Activated naive CD4-positive, alpha-beta T cell treated with anti-CD3 and anti-CD28 coated beads, Interleukin-2, amount 10 ng/mL, durations not matched to agents 7 days and 5 days (primary cell): ENCODE data around the gene GDAP2.

Experiments used
- CTCF ChIA-PET: fragments of 350-600 bp; sonication (Branson Sonifier 250); formaldehyde crosslinking; loops from one replicate; lab custom pipeline; 2021; ENCODE audit warnings: antibody characterized with exemption; lab: Charles Lee
- DNase-seq: peaks from one replicate; pipeline ENCODE4 v3.0.0-alpha.2; 2020
- H3K27ac Mint-ChIP-seq: one replicate; pipeline ENCODE4 v1.8.0; 2021; ENCODE audit warnings: mild to moderate bottlenecking, moderate library complexity, mixed read lengths
- H3K27me3 Mint-ChIP-seq: one replicate; pipeline ENCODE4 v1.8.0; 2021; ENCODE audit warnings: mild to moderate bottlenecking, mixed read lengths
- H3K36me3 Mint-ChIP-seq: one replicate; pipeline ENCODE4 v1.8.0; 2021; ENCODE audit warnings: mixed read lengths
- H3K4me1 Mint-ChIP-seq: one replicate; pipeline ENCODE4 v1.8.0; 2021; ENCODE audit warnings: mixed read lengths
- H3K4me3 Mint-ChIP-seq: one replicate; pipeline ENCODE4 v1.8.0; 2021; ENCODE audit warnings: mild to moderate bottlenecking, moderate library complexity, mixed read lengths
- H3K9me3 Mint-ChIP-seq: one replicate; pipeline ENCODE4 v1.8.0; 2021; ENCODE audit warnings: mixed read lengths

Gene GDAP2

DNA sequence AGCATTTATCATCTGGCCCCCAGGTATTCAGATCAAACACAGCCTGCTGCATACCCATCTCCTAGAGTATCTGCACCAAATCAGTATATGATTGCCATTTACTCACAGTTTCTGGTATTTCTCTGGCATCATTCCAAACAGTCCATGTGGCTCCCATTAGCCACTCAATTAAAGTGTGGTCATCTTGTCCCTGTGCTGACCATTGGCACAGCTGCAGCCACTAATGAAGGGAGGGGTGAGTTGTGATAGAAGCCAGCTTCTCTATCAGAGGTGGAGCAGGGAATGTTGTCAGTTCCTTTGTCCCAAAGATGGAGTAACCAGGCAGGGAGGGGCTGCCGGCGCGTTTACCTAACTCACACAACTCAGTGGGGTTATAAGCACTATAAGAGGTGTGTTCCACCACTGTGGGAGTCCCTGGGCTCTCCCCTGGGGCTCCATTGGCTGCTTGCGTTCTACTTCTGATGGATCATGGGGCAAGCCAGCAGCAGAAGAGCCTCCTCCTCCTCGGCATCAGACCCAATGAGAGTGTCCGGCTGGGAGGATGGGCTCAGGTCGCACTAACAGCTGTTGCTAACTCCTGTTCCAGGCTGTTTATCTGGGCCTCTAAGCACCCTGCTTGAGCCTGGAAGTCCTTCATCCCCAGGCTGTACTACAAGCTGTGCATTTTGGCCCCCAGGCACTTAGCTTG lies 108.6 kb downstream of the GDAP2 start:
- CTCF ChIA-PET, result no interaction called here
- H3K4me1 Mint-ChIP-seq, result no peaks in the 10 kb centered on the region
- no peaks in the 10 kb centered on the region for H3K36me3 Mint-ChIP-seq
- DNase-seq, result no peak
- no peak overlapping the region for H3K27ac Mint-ChIP-seq
- peaks cover 10% of the 10 kb centered on the region for H3K9me3 Mint-ChIP-seq
- H3K27me3 Mint-ChIP-seq, result peaks cover 10% of the 10 kb centered on the region
- no peak overlapping the region for H3K4me3 Mint-ChIP-seq

DNA sequence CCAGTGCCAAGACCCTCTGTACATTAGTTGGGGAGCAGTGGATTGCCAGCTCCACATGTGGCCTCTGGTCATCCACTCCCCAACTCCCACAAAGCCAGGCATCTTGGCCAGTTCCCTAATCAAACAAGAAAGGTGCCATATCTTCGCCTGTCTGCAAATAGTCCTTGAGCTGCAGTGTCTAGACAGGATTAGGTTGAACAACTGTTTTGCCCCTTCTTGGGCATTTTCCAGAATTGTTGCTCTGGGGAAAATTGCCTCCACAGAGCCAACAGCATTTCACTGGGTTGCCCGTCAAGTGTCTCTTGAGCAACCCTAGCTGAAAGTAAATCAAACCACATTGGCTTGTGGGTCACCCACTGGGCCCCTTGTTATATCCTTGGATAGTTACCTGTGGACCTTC lies 109.3 kb downstream of the GDAP2 start:
- no peak overlapping the region for H3K4me3 Mint-ChIP-seq
- peaks cover 3% of the 10 kb centered on the region for H3K27me3 Mint-ChIP-seq
- CTCF ChIA-PET, result no interaction called here

DNA sequence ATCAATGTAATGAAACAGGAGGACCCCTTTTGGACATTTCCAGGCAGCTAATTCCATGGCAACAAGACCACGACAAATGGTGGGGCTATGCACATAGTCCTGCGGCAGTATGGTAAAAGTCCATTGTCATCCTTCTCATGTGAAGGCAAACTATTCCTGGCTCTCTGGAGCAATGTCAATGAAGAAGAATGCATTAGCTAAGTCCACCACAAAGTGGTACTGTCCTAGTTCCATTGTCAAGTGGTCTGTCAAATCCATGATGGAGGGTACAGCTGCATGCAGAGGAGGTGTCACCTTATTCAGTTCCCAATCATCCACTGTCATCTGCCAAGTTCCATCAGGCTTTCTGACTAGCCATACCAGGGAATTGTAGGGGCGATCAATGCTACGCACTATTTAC lies 110.1 kb downstream of the GDAP2 start:
- no peak overlapping the region for H3K4me3 Mint-ChIP-seq
- no peaks in the 10 kb centered on the region for H3K36me3 Mint-ChIP-seq
- DNase-seq, result no peak
- H3K9me3 Mint-ChIP-seq, result peaks cover 10% of the 10 kb centered on the region
- no peak overlapping the region for H3K27ac Mint-ChIP-seq
- H3K4me1 Mint-ChIP-seq, result no peaks in the 10 kb centered on the region
- CTCF ChIA-PET, result no interaction called here
- no peaks in the 10 kb centered on the region for H3K27me3 Mint-ChIP-seq

More for the DNA sequence above, 109.3 kb downstream of the GDAP2 start:
- Mint-ChIP-seq H3K9me3 (peaks cover 10% of the 10 kb centered on the region), H3K27ac (no peak overlapping the region), H3K36me3 (no peaks in the 10 kb centered on the region), H3K4me1 (no peaks in the 10 kb centered on the region)
- no peak for DNase-seq

GRCh38 chr1:117818456-117818855 lies 111.0 kb downstream of the GDAP2 start:
- no peaks in the 10 kb centered on the region for H3K4me1 Mint-ChIP-seq
- no peak for DNase-seq
- no peak overlapping the region for H3K27ac Mint-ChIP-seq
- CTCF ChIA-PET, result no interaction called here
- H3K4me3 Mint-ChIP-seq, result no peak overlapping the region
- no peaks in the 10 kb centered on the region for H3K36me3 Mint-ChIP-seq
- H3K9me3 Mint-ChIP-seq, result peaks cover 10% of the 10 kb centered on the region
- H3K27me3 Mint-ChIP-seq, result no peaks in the 10 kb centered on the region

GRCh38 chr1:117817629-117818028 lies 111.8 kb downstream of the GDAP2 start:
- peaks cover 3% of the 10 kb centered on the region for H3K27me3 Mint-ChIP-seq
- H3K36me3 Mint-ChIP-seq, result no peaks in the 10 kb centered on the region
- H3K9me3 Mint-ChIP-seq, result peaks cover 10% of the 10 kb centered on the region
- no peak overlapping the region for H3K4me3 Mint-ChIP-seq
- CTCF ChIA-PET, result no interaction called here
- DNase-seq, result no peak
- H3K4me1 Mint-ChIP-seq, result no peaks in the 10 kb centered on the region
- no peak overlapping the region for H3K27ac Mint-ChIP-seq

DNA sequence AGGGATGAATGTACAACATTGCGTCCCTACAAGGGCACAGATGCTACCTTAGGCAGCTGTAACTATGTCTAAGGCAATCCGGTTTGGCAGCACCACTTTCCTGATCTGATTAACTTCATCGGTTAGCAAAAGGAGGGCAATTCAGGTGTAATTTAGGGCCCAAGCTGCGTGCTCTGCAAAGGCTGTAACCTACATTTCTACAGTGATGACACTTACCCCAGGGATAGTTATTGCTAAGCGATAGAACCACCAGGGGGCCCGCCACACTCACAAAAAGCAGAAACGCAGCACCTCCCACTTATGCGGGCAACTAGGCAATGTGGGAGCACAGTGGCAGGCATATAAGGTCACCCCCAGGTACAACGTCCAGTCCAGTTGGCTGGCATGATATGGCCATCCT lies 113.5 kb downstream of the GDAP2 start:
- peaks cover 3% of the 10 kb centered on the region for H3K27me3 Mint-ChIP-seq
- H3K36me3 Mint-ChIP-seq, result no peaks in the 10 kb centered on the region
- H3K4me1 Mint-ChIP-seq, result no peaks in the 10 kb centered on the region
- no peak overlapping the region for H3K4me3 Mint-ChIP-seq
- no peak overlapping the region for H3K27ac Mint-ChIP-seq
- peaks cover 5% of the 10 kb centered on the region for H3K9me3 Mint-ChIP-seq
- CTCF ChIA-PET, result no interaction called here
- no peak for DNase-seq

DNA sequence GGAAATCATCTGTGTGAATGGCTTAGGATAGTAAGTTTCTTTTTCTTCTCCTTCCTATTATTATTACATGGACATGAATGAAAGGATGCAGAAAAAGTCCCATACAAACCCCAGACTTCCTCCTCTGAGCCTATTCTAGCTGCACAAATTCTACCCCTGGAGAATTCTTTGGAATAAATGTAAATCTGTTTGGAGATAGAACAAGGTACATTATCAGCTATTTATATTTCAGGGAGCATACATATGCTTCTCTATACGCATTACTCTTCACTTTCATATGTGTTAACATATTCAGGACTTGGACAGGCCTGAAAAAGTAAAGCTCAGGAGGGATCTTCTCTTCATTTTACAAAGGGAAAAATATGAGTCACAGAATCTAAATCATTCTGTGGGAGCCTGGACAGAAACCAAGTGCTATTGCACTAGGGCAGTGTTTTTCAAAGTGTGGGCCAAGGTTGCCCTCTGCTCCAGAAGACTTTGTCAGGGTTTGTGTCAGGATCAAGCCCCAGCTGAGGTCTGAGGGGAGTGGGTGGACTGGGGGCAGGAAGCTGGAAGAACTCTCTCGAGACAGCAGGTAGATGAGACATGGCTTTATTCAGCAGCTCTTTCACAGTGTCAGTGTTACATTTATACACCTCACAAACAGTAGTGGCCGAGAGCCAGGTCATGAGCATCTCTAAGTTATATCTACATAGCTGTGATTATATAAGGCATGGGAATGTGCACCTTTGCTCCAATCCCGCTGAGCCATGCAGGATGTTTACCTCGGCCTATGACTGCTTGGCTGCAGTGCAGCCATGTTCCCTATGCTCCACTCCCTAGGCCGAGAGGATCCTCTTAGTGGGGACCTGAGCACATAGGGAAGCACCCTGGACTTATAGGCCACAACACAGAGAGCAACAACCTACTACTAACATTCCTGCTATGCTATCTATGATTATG lies 114.3 kb downstream of the GDAP2 start:
- no peak for DNase-seq
- no peak overlapping the region for H3K4me3 Mint-ChIP-seq
- H3K4me1 Mint-ChIP-seq, result no peaks in the 10 kb centered on the region
- no peaks in the 10 kb centered on the region for H3K36me3 Mint-ChIP-seq
- CTCF ChIA-PET, result interaction anchor here (0.7 kb wide), 1 partner anchor 81 kb away, joined by 3 read pairs; no protein-coding TSS in a partner anchor
- H3K9me3 Mint-ChIP-seq, result no peaks in the 10 kb centered on the region
- H3K27me3 Mint-ChIP-seq, result peaks cover 7% of the 10 kb centered on the region
- H3K27ac Mint-ChIP-seq, result no peak overlapping the region
